Fibroblast of the aortic adventitia (primary cell): ENCODE results near the gene PAX1. TPM values are rescaled to one million over a fixed set of nuclear protein-coding genes. Genes with fewer than 3 reads are reported as not detected.

Source experiments
- DNase-seq: peaks from one replicate; pipeline ENCODE4 v3.0.0-alpha.2; 2010; ENCODE audit warnings: low read depth
- H3K4me3 ChIP-seq: 2 replicates; pipeline ENCODE4 v1.5.1; 2011; ENCODE audit warnings: low read depth, mild to moderate bottlenecking, control low read depth, low read length, moderate library complexity
- CTCF ChIP-seq: IDR thresholded peaks from 2 replicates; pipeline ENCODE4 v1.5.1; 2011; ENCODE audit warnings: mild to moderate bottlenecking, low read length, control low read depth, inconsistent platforms; ENCODE audit not compliant: insufficient read depth
- total RNA-seq: library from RNA; depleted of rRNA; stranded (reverse); fragments of >200 nt; gene quantifications from 2 replicates; pipeline ENCODE4 v1.2.3, GENCODE V29; 2012; ENCODE audit warnings: low replicate concordance

PAX1 gene
- total RNA-seq, 1 donor: not detected

GRCh38 chr20:21713470-21713869, 8.0 kb downstream of the PAX1 start:
- H3K4me3 ChIP-seq: no peak overlapping the region
- DNase-seq: no peak
- TF ChIP-seq CTCF: no peak

GRCh38 chr20:21713901-21714296, 8.4 kb downstream of the PAX1 start:
- no peak for TF ChIP-seq CTCF
- no peak for DNase-seq
- H3K4me3 ChIP-seq: no peak overlapping the region

- TF ChIP-seq CTCF: no peak
- DNase-seq: no peak
- H3K4me3 ChIP-seq: no peak overlapping the region
Measured at GRCh38 chr20:21714297-21715192, 9.1 kb downstream of the PAX1 start.

- H3K4me3 ChIP-seq: no peak overlapping the region
- TF ChIP-seq CTCF: no peak
- no peak for DNase-seq
Measured at GRCh38 chr20:21715193-21715881, 9.9 kb downstream of the PAX1 start.

- peak; percentile 78 for DNase-seq
- H3K4me3 ChIP-seq: no peak overlapping the region
- peak; percentile 76 for TF ChIP-seq CTCF
Measured at GRCh38 chr20:21719592-21720214, 14.2 kb downstream of the PAX1 start.

GRCh38 chr20:21725892-21726291, 20.4 kb downstream of the PAX1 start:
- no peak for DNase-seq
- no peak overlapping the region for H3K4me3 ChIP-seq
- no peak for TF ChIP-seq CTCF
